ENCODE measurements around the gene PLB1.
"Not testable (repeated sequence)": the region's sequence is repeated elsewhere in the genome, so short reads cannot be mapped to it uniquely, and the experiment has no call there.

PLB1 gene

GRCh38 chr2:28471214-28471613 is 24.6 kb upstream of the PLB1 start:
- no peak for FAIRE-seq

GRCh38 chr2:28471701-28472236 is 24.1 kb upstream of the PLB1 start:
- DNase-seq (ENCODE audit: insufficient read length): no peak
- TF ChIP-seq TAF1 (IDR thresholded peaks at IDR 0.05; ENCODE audit: borderline replicate concordance, low read depth, low read length) (no peak), POLR2A (IDR thresholded peaks at IDR 0.05; ENCODE audit: low read depth, low read length) (no peak)
- FAIRE-seq: no peak

More at GRCh38 chr2:28471214-28471613, 24.6 kb upstream of the PLB1 start:
- no peak for DNase-seq (ENCODE audit: insufficient read length)
- TF ChIP-seq POLR2AphosphoS5 (IDR thresholded peaks at IDR 0.05; ENCODE audit: low read depth, low read length) (no peak), POLR2A (IDR thresholded peaks at IDR 0.05; ENCODE audit: low read depth, low read length) (no peak), TAF1 (IDR thresholded peaks at IDR 0.05; ENCODE audit: borderline replicate concordance, low read depth, low read length) (no peak)

- FAIRE-seq; DNase-seq (ENCODE audit: insufficient read length): not testable (repeated sequence)
Measured at GRCh38 chr2:28472641-28473040, 23.2 kb upstream of the PLB1 start.

- TF ChIP-seq POLR2A (IDR thresholded peaks at IDR 0.05; ENCODE audit: low read depth, low read length) (no peak), POLR2AphosphoS5 (IDR thresholded peaks at IDR 0.05; ENCODE audit: low read depth, low read length) (no peak), TAF1 (IDR thresholded peaks at IDR 0.05; ENCODE audit: borderline replicate concordance, low read depth, low read length) (no peak)
- FAIRE-seq (no peak), DNase-seq (ENCODE audit: insufficient read length) (no peak)
Measured at GRCh38 chr2:28475088-28475595, 20.7 kb upstream of the PLB1 start.

- TF ChIP-seq POLR2AphosphoS5 (IDR thresholded peaks at IDR 0.05; ENCODE audit: low read depth, low read length) (no peak), POLR2A (IDR thresholded peaks at IDR 0.05; ENCODE audit: low read depth, low read length) (no peak), TAF1 (IDR thresholded peaks at IDR 0.05; ENCODE audit: borderline replicate concordance, low read depth, low read length) (no peak)
- DNase-seq (ENCODE audit: insufficient read length): no peak
- FAIRE-seq: no peak
Measured at GRCh38 chr2:28477087-28477486, 18.8 kb upstream of the PLB1 start.

GRCh38 chr2:28477645-28478044 is 18.2 kb upstream of the PLB1 start:
- FAIRE-seq (no peak), DNase-seq (ENCODE audit: insufficient read length) (no peak)
- TF ChIP-seq POLR2AphosphoS5 (IDR thresholded peaks at IDR 0.05; ENCODE audit: low read depth, low read length) (no peak), POLR2A (IDR thresholded peaks at IDR 0.05; ENCODE audit: low read depth, low read length) (no peak), TAF1 (IDR thresholded peaks at IDR 0.05; ENCODE audit: borderline replicate concordance, low read depth, low read length) (no peak)

GRCh38 chr2:28480403-28481049 is 15.3 kb upstream of the PLB1 start:
- DNase-seq (ENCODE audit: insufficient read length): no peak
- FAIRE-seq: no peak
- TF ChIP-seq POLR2A (IDR thresholded peaks at IDR 0.05; ENCODE audit: low read depth, low read length): no peak
- TF ChIP-seq TAF1 (IDR thresholded peaks at IDR 0.05; ENCODE audit: borderline replicate concordance, low read depth, low read length): no peak
- TF ChIP-seq POLR2AphosphoS5 (IDR thresholded peaks at IDR 0.05; ENCODE audit: low read depth, low read length): no peak

GRCh38 chr2:28481905-28482304 is 14.0 kb upstream of the PLB1 start:
- no peak for FAIRE-seq
- TF ChIP-seq TAF1 (IDR thresholded peaks at IDR 0.05; ENCODE audit: borderline replicate concordance, low read depth, low read length) (no peak), POLR2A (IDR thresholded peaks at IDR 0.05; ENCODE audit: low read depth, low read length) (no peak)
- no peak for DNase-seq (ENCODE audit: insufficient read length)

GRCh38 chr2:28484835-28485234 is 11.0 kb upstream of the PLB1 start:
- FAIRE-seq (no peak), DNase-seq (ENCODE audit: insufficient read length) (no peak)
- no peak for TF ChIP-seq POLR2AphosphoS5 (IDR thresholded peaks at IDR 0.05; ENCODE audit: low read depth, low read length)
- no peak for TF ChIP-seq TAF1 (IDR thresholded peaks at IDR 0.05; ENCODE audit: borderline replicate concordance, low read depth, low read length)
- no peak for TF ChIP-seq POLR2A (IDR thresholded peaks at IDR 0.05; ENCODE audit: low read depth, low read length)

- DNase-seq (ENCODE audit: insufficient read length): no peak
- no peak for FAIRE-seq
- TF ChIP-seq POLR2A (IDR thresholded peaks at IDR 0.05; ENCODE audit: low read depth, low read length): no peak
- no peak for TF ChIP-seq POLR2AphosphoS5 (IDR thresholded peaks at IDR 0.05; ENCODE audit: low read depth, low read length)
- no peak for TF ChIP-seq TAF1 (IDR thresholded peaks at IDR 0.05; ENCODE audit: borderline replicate concordance, low read depth, low read length)
Measured at GRCh38 chr2:28486526-28486925, 9.3 kb upstream of the PLB1 start.

- FAIRE-seq (no peak), DNase-seq (ENCODE audit: insufficient read length) (no peak)
- no peak for TF ChIP-seq POLR2A (IDR thresholded peaks at IDR 0.05; ENCODE audit: low read depth, low read length)
- TF ChIP-seq TAF1 (IDR thresholded peaks at IDR 0.05; ENCODE audit: borderline replicate concordance, low read depth, low read length): no peak
- no peak for TF ChIP-seq POLR2AphosphoS5 (IDR thresholded peaks at IDR 0.05; ENCODE audit: low read depth, low read length)
Measured at GRCh38 chr2:28487258-28487657, 8.6 kb upstream of the PLB1 start.

GRCh38 chr2:28488083-28488830 is 7.6 kb upstream of the PLB1 start:
- DNase-seq (ENCODE audit: insufficient read length) (no peak), FAIRE-seq (no peak)
- TF ChIP-seq POLR2A (IDR thresholded peaks at IDR 0.05; ENCODE audit: low read depth, low read length) (no peak), POLR2AphosphoS5 (IDR thresholded peaks at IDR 0.05; ENCODE audit: low read depth, low read length) (no peak)

Measured in GM12892 (cell line).